ENCODE data around the gene KCNIP4.
A peak's percentile ranks its signal among the peaks of the same experiment; 100 is the strongest.

Gene KCNIP4

DNA sequence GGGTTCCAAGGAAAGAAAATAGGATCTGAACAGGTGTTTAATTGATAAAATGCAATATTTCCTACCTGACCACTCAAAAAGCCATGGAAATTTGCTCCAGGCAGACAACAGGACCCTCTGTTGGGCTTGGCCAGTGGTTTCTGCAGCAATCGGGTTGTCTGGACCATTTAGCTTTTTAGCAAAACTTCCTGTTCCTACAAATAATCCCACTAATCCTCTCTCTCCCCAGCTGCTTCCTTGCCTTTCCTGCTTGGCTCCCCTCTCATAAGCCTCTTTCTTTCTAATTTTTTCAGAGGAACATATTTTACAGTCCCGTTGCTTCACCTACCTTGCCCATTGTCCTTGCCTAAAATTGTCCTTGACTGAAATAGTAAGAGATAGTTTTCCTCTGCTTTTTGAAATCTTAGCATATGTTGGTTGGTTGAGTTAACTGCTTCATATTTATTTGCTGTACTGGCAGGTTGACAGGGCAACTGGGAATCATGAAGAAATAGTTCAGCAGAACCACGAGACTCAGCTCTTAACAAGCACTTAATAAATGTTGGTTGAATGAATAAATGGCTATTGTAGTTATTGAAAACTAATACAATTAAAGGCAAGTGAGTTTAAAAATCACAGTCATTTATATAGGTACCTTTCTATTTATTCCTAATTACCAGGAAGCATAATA lies 259.8 kb downstream of the KCNIP4 start:
- no peak for DNase-seq (ENCODE audit: low spot score)

- no peak for DNase-seq (ENCODE audit: low spot score)
These were observed 262.7 kb downstream of the KCNIP4 start for GRCh38 chr4:21685911-21686310.

GRCh38 chr4:21680326-21680898 lies 268.2 kb downstream of the KCNIP4 start:
- DNase-seq (ENCODE audit: low spot score): no peak

DNA sequence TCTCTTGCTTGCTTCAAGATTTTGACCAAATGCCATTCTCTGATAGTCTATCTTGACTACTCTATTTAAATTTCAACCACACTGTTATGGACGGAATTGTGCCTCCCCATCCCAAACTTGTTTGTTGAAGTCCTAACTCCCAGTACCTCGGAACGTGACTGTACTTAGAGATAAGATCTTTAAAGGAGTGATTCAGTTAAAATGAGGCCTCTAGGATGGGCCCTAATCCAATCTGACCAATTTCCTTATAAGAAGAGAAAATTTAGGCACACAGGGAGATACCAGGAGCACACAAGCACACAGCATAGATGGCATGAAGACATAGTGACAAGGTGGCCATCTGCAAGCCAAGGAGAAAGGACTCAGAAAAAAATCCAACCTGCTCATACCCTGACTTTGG lies 269.9 kb downstream of the KCNIP4 start:
- DNase-seq (ENCODE audit: low spot score): no peak

- DNase-seq (ENCODE audit: low spot score): no peak
These were observed 271.4 kb downstream of the KCNIP4 start for GRCh38 chr4:21677173-21677572.

DNA sequence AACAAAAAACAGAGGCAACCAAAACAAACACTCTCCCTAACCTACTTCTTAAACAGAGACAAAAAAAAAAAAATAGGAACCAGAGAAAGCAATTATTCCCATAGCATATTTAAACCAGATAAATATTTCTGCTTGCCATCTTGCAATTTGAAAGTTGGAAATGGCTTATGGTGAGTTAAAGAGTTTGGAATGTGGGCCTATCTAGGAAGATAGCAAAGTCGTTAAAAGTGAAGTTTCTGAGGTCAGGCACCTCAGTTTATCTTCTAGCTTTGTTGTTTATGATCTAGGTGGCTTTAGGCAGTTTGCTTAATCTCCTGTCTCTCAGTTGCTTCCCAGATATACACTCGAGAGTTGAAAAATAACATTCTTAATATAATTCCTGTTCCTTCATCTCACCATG lies 284.2 kb downstream of the KCNIP4 start:
- DNase-seq (ENCODE audit: low spot score): no peak

DNA sequence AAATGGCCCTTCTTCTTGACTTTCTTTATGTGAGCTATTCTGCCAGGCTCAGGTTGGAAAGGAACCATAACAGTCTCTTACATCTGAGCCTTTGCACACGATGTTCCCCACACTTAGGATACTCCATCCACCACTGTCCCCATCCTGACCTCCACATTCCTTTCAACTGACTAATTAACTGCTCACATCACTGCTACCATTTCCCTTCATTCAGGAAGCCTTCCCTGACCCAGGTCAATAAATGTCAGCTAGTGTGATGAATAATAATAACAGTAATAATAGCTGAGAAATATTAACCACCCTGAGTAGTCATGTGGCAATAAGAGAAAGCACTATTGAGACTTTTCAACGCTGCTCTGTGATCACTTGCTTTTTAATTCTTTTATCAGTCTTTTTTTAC lies 291.7 kb downstream of the KCNIP4 start:
- peak; percentile 15 for DNase-seq (ENCODE audit: low spot score)

GRCh38 chr4:21655031-21655430 lies 293.5 kb downstream of the KCNIP4 start:
- no peak for DNase-seq (ENCODE audit: low spot score)

- DNase-seq (ENCODE audit: low spot score): no peak
These were observed 295.9 kb downstream of the KCNIP4 start for GRCh38 chr4:21652508-21653231.

DNA sequence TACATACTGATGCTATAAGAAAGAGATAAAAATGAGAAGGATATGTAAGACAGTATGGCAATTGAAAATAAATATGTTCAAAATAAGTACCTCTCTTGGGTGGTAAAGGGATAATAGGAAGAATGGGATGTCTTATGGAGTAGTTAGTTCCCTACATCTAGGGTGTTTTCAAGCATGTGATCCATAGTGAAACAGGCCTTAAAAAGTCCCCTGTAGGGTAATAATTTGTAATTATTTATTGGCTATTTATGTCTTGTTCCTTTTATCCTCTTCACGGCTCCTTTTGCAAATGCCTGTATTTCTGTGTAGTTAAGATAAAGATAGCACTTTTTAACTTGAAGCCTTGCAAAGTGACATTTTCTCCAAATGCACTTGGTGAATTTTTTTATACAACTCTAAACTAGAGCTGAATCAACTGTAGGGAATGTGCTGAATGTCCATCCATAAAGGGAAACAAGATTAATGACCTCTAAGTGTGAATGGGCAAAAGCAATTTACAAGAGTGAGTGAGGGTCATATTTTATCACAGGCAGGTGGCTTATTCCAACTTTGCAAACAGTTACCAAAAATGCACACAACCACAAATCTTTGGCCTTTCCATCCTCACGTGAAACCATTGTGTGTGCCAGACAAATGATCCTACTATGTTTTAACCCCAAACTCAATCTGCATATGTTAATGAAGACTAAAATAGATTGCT lies 299.0 kb downstream of the KCNIP4 start:
- DNase-seq (ENCODE audit: low spot score): no peak

GRCh38 chr4:21645776-21646175 lies 302.8 kb downstream of the KCNIP4 start:
- no peak for DNase-seq (ENCODE audit: low spot score)

GRCh38 chr4:21641696-21642095 lies 306.9 kb downstream of the KCNIP4 start:
- DNase-seq (ENCODE audit: low spot score): no peak

DNA sequence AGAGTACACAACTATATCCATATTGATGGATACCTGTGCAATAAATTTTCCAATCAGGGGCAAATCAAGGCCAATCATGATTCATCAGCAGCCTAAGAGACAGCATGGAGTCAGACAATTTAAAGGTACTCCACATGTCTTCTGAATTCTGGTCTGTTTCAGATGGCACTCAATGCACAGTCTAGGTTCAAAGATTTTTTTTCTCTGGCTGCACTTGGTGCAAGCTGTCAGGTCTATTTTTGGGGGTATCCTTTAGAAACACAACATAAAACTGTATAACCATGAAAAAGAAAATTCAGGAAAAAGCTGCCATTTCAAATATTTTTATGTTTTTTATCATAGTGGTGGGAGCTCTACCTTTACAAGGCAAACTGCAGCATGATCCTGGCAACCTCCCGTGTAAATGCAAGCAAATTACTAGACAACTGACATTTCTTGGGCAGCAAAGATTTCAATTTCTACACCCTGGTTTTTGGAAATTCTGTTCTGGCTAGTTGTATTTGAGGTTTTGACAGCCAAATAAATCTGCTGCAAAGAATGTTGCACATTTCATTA lies 310.3 kb downstream of the KCNIP4 start:
- no peak for DNase-seq (ENCODE audit: low spot score)

- no peak for DNase-seq (ENCODE audit: low spot score)
These were observed 319.5 kb downstream of the KCNIP4 start for GRCh38 chr4:21628916-21629610.

- no peak for DNase-seq (ENCODE audit: low spot score)
These were observed 320.4 kb downstream of the KCNIP4 start for GRCh38 chr4:21628116-21628670.

DNA sequence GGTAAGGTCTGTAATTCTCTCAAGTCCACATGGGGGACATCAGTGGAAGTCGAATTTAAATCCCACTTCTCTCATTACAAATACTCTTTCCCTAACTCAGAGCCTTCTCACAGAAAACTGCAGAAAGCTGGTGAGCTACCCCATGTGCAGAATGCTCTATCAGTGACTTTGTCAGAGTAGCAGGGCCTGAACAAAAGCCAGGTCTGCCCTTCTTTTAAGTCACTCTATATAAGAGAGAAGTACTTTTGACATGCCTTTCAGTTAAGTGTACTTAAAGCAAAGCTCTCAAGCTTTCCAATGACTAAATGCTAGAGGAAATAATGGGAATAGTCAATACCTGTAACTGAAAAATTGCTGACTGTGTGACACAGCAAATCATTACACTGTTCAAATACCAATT lies 323.1 kb downstream of the KCNIP4 start:
- DNase-seq (ENCODE audit: low spot score): no peak

DNA sequence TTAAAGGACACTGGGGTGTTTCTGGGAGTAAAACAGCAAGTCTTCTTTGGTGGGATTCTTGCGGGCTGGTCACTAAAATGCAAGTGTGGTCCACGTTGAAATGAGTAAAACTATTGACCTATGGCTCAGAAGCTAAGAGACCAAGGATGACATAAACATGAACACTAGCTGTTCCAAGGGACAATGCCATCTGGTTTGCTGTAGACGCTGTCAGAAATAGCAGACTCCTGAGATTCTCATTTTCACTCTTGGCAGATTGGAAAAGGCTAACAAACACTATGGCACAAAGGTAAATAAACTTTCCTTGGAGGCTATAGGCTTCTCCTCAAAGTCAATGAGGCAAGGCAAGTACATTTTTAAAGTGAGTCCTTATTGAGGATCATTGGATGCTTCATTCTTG lies 343.6 kb downstream of the KCNIP4 start:
- no peak for DNase-seq (ENCODE audit: low spot score)

- no peak for DNase-seq (ENCODE audit: low spot score)
These were observed 352.1 kb downstream of the KCNIP4 start for GRCh38 chr4:21596521-21596920.

DNA sequence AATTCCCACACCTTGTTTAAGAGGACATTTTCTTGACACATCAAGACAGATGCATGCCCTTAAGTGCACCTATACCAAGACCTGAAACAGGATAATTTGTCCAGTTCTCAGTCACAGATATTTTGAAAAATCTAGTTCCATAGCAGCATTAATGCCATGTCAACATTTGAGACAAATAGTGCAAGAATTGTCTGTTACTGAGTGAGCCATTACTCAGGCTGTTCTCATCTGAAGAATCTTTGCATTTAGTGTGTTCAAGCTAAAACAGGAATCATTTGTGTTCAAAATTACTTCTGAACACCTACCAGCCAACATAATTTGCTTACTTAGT lies 354.9 kb downstream of the KCNIP4 start:
- no peak for DNase-seq (ENCODE audit: low spot score)

- DNase-seq (ENCODE audit: low spot score): no peak
These were observed 355.5 kb downstream of the KCNIP4 start for GRCh38 chr4:21592970-21593670.

- no peak for DNase-seq (ENCODE audit: low spot score)
These were observed 371.5 kb downstream of the KCNIP4 start for GRCh38 chr4:21577056-21577455.
